Muscle of back (tissue), 13 donors: ENCODE data around the gene CDC42EP5. TPM values are rescaled to one million over a fixed set of nuclear protein-coding genes. Genes with fewer than 3 reads are reported as not detected.
"Not testable (repeated sequence)": the region's sequence is repeated elsewhere in the genome, so short reads cannot be mapped to it uniquely, and the experiment has no call there.

Source experiments
- DNase-seq, 3 donors: peaks; one replicate each; pipeline versions ENCODE4 v3.0.0 to v3.0.0-alpha.2; 2013
- long read RNA-seq, 9 donors: transcript quantifications; one replicate each; lab custom pipeline, GENCODE V29; 2026
- polyA plus RNA-seq, 10 donors: library from polyadenylated mRNA; unstranded; fragments of 120-200 nt; gene quantifications; one replicate each; pipeline ENCODE4 v1.2.1, GENCODE V29; 2013; ENCODE audit not compliant: insufficient read length in 10 of 10

The CDC42EP5 gene
- 10 to 100 TPM; 17.7 to 74.8 (median 29.7) TPM for polyA plus RNA-seq
- long read RNA-seq, donor 1, transcript CDC42EP5-201 (3 exons, 864 nt): major isoform, 28 of 28 reads
- long read RNA-seq, donor 1, partial matches to known transcripts: 0 of 28 reads
- long read RNA-seq, donor 1, other reads (novel, unspliced or antisense): 0 of 28 reads
- long read RNA-seq, donor 2, transcript CDC42EP5-201 (3 exons, 864 nt): major isoform, 19 of 19 reads
- long read RNA-seq, donor 2, partial matches to known transcripts: 0 of 19 reads
- long read RNA-seq, donor 2, other reads (novel, unspliced or antisense): 0 of 19 reads
- long read RNA-seq, donor 3: 0 reads
- long read RNA-seq, donor 4, transcript CDC42EP5-201 (3 exons, 864 nt): major isoform, 18 of 19 reads
- long read RNA-seq, donor 4, partial matches to known transcripts: 0 of 19 reads
- long read RNA-seq, donor 4, other reads (novel, unspliced or antisense): 0 of 19 reads
- long read RNA-seq, donor 5, transcript CDC42EP5-201 (3 exons, 864 nt): major isoform, 24 of 29 reads
- long read RNA-seq, donor 5, partial matches to known transcripts: 5 of 29 reads
- long read RNA-seq, donor 5, other reads (novel, unspliced or antisense): 0 of 29 reads
- long read RNA-seq, donor 6, transcript CDC42EP5-201 (3 exons, 864 nt): major isoform, 30 of 30 reads
- long read RNA-seq, donor 6, partial matches to known transcripts: 0 of 30 reads
- long read RNA-seq, donor 6, other reads (novel, unspliced or antisense): 0 of 30 reads
- long read RNA-seq, donor 7, transcript CDC42EP5-201 (3 exons, 864 nt): major isoform, 16 of 17 reads
- long read RNA-seq, donor 7, partial matches to known transcripts: 0 of 17 reads
- long read RNA-seq, donor 7, other reads (novel, unspliced or antisense): 0 of 17 reads
- long read RNA-seq, donor 8, transcript CDC42EP5-201 (3 exons, 864 nt): major isoform, 39 of 39 reads
- long read RNA-seq, donor 8, partial matches to known transcripts: 0 of 39 reads
- long read RNA-seq, donor 8, other reads (novel, unspliced or antisense): 0 of 39 reads
- long read RNA-seq, donor 9, partial matches to known transcripts: 0 of 2 reads
- long read RNA-seq, donor 9, other reads (novel, unspliced or antisense): 0 of 2 reads

GRCh38 chr19:54473071-54473891 is at the start of gene CDC42EP5:
Gene CDC42EP5 (minus strand): TSS chr19:54473296. CDS start chr19:54465547, 7,749 bp downstream.
- peak; percentile 93 to 98 (median 94) for DNase-seq

DNA sequence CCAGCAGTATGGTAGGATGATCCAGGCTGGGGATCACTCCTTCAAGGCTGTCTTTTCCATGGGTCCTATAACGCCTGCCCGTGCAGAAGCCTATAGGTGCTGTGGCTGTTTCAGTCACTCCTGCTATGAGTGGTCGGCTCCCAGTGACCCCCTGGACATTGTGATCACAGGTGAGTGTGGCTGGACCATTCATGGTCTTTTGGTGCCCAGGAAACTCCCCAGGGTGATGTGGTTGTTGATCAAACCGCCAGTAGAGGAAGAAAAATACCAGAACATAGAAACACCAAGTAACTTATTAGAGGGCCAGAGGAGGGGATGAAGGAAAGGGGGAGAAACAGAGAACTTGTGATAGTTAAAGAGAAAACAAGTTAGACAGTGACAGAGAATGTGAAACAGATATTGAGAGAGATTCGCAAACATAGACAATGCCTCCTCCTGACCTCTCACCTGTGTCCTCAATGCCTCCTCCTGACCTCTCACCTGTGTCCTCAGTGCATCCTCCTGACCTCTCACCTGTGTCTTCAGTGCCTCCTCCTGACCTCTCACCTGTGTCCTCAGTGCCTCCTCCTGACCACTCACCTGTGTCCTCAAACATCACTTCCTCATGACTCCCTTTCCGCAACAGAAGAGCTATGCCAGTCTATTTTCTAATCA is 48.9 kb upstream of the CDC42EP5 start:
- no peak for DNase-seq

GRCh38 chr19:54521022-54521859 is 48.1 kb upstream of the CDC42EP5 start:
- no peak for DNase-seq

- peak in 1 of 3 donors; percentile 16 for DNase-seq
Measured at GRCh38 chr19:54518844-54519243, 45.7 kb upstream of the CDC42EP5 start.

GRCh38 chr19:54517483-54517882 is 44.4 kb upstream of the CDC42EP5 start:
- peak; percentile 23 to 68 (median 58) for DNase-seq

GRCh38 chr19:54515156-54515555 is 42.1 kb upstream of the CDC42EP5 start:
- no peak for DNase-seq

GRCh38 chr19:54509200-54509940 is 36.3 kb upstream of the CDC42EP5 start:
- DNase-seq: not testable (repeated sequence)

DNA sequence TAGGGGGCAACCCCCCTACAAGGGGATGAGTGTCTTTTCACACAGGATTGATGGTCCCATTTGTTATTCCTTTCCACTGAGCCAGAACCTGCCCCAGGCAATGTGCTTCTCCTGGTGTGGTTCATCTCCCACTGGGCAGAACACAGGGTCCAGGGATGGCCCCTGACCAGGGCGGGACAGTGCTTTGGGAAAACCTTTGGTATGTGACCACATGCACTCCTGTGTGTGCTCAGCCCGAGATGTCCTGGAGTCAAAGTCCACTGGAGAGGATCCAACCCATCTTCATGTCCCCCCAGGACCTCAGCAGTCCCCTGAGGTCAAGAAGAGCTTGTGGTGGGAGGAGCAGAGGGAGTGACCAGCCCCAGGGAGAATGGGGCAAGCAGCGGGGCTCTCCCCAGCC is 35.4 kb upstream of the CDC42EP5 start:
- DNase-seq: not testable (repeated sequence)

DNA sequence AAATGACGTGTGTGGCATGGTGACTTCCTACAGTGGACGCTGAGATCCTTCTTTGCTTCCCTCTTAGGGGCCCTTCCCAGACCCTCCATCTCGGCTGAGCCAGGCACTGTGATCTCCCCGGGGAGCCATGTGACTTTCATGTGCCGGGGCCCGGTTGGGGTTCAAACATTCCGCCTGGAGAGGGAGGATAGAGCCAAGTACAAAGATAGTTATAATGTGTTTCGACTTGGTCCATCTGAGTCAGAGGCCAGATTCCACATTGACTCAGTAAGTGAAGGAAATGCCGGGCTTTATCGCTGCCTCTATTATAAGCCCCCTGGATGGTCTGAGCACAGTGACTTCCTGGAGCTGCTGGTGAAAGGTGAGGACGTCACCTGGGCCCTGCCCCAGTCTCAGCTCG is 34.7 kb upstream of the CDC42EP5 start:
- no peak for DNase-seq

GRCh38 chr19:54507038-54507717 is 34.1 kb upstream of the CDC42EP5 start:
- not testable (repeated sequence) for DNase-seq

DNA sequence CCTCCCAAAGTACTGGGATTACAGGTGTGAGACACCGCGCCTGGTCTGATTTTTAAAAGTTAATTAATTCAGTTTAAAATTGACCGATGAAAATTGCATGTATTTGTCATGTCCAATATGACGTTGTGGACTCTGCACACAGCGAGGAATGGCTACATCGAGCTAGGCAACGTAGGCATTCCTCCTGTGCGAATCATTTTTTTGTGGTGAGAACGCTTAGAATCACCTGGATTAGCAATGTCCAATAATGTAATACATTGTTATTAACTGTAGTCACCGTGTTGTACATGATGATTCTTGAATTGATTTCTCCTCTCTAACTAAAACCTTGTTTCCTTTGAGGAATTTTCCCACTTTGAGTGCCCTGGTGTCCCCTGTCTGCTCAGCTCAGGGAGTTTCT is 33.0 kb upstream of the CDC42EP5 start:
- DNase-seq: no peak

DNA sequence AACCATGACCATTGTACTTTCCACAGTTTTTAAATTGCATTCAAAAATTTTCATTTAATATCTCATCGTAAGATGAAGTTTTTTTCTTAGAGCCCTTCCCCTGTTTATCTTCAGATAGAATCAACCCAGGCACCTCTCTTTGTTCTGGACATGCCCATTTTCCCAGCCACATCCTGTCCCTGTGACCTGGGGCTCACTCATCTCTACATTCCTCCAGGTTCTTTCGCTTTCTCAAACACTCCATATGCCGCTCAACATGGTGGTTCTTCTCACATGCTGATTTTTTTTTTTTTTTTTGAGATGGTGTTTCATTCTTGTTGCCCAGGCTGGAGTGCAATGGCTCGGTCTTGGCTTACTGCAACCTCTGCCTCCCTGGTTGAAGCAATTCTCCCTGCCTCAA is 32.4 kb upstream of the CDC42EP5 start:
- DNase-seq: not testable (repeated sequence)

- no peak for DNase-seq
Measured at GRCh38 chr19:54502518-54503048, 29.5 kb upstream of the CDC42EP5 start, which contains the start of gene LAIR2. Gene LAIR2 (plus strand): TSS chr19:54502831. CDS start chr19:54502919, 88 bp downstream.

DNA sequence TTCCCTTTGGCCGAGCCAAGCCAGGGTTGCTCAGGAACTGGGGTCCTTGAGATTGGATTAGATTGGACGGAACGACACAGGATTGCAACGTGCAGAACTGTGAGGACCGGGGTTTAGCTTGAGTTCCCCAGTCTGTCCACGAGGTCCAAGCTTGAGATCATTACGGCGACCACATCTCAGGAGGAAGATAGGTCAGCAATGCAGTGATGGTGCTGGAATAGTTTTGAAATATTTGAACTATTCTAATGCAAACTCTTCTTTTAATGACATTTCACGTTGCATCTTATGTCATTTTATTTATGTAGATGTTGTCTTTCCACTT is 25.3 kb upstream of the CDC42EP5 start:
- DNase-seq: not testable (repeated sequence)

- not testable (repeated sequence) for DNase-seq
Measured at GRCh38 chr19:54497747-54498450, 24.8 kb upstream of the CDC42EP5 start.

DNA sequence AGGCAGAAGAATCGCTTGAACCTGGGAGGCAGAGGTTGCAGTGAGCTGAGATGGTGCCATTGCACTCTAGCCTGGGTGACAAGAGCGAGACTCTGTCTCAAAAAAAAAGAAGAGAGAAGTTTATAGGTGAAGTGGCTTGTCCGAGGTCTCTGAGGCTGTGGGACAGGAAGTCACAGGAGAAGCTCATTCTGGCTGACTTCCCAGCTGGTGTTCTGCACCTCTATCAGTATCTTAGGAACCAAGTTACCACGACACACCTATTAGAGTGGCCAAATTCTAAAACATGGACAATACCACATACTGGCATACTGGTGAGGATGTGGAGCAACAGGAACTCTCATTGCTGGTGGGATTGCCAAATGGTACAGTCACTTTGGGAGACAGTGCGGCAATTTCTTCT is 22.2 kb upstream of the CDC42EP5 start:
- not testable (repeated sequence) for DNase-seq

DNA sequence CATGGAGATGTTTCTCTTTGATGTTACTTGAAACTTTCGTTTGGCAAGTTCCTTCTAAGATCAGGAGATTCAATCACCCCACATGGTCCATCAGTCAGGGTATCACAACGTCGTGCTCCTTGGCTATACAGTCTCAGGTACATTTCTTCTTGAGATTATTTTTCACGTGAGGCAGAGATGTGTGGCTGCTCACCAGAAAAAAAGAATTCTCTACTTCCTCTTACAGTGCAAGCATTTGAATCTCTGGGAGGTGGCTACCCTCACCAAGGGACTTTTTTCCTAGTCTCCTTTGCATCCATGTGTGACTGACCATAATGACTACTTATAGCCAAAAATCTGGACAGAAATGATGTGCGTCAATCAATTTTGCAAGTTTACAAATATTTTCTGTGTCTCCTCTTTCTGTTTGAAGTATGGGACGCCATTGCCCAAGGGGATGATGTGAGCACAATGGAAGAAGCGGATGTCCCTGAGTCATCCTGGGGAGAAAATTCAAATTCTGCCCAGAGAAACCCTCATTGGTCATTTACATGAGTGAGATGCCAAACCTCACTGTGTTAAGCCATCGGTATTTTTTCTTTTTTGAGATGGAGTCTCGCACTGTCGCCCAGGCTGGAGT is 21.0 kb upstream of the CDC42EP5 start:
- DNase-seq: no peak
